Coronary artery (tissue), 2 donors: Measurements from ENCODE around the gene CTPS1.

Experiments
- DNase-seq: peaks from one replicate; pipeline ENCODE4 v3.0.0-alpha.2; 2017; ENCODE audit warnings: low spot score
- H3K27ac ChIP-seq, 2 donors: fragments of 200-600 bp; sonication (generic); one replicate each; pipeline ENCODE4 v1.5.1; 2016 to 2019
- H3K4me3 ChIP-seq: fragments of 200-600 bp; sonication (generic); 2 replicates; pipeline ENCODE4 v1.5.1; 2016; ENCODE audit warnings: mild to moderate bottlenecking, moderate library complexity
- CTCF ChIP-seq: fragments of 200-600 bp; sonication (generic); IDR thresholded peaks from one replicate; pipeline ENCODE4 v1.5.1; 2019; ENCODE audit warnings: antibody characterized with exemption

The CTPS1 gene

GRCh38 chr1:41015897-41016470 is 36.5 kb downstream of the CTPS1 start:
- Histone ChIP-seq H3K27ac (no peak overlapping the region), H3K4me3 (no peak overlapping the region)
- TF ChIP-seq CTCF = no peak
- no peak for DNase-seq

- TF ChIP-seq CTCF = no peak
- H3K4me3 ChIP-seq = no peak overlapping the region
- no peak overlapping the region for H3K27ac ChIP-seq
- no peak for DNase-seq
Observed at GRCh38 chr1:41017141-41018017, 37.9 kb downstream of the CTPS1 start.

- Histone ChIP-seq H3K4me3 (no peak overlapping the region), H3K27ac (no peak overlapping the region)
- DNase-seq = no peak
- no peak for TF ChIP-seq CTCF
Observed at GRCh38 chr1:41018018-41018410, 38.5 kb downstream of the CTPS1 start.

- H3K4me3 ChIP-seq = no peak overlapping the region
- DNase-seq = no peak
- H3K27ac ChIP-seq = no peak overlapping the region
- TF ChIP-seq CTCF = no peak
Observed at GRCh38 chr1:41019353-41019745, 39.9 kb downstream of the CTPS1 start.

GRCh38 chr1:41020109-41020576 is 40.6 kb downstream of the CTPS1 start:
- H3K4me3 ChIP-seq = no peak overlapping the region
- DNase-seq = no peak
- no peak overlapping the region for H3K27ac ChIP-seq
- no peak for TF ChIP-seq CTCF

GRCh38 chr1:41020654-41021053 is 41.2 kb downstream of the CTPS1 start:
- H3K27ac ChIP-seq = peak overlapping the region in 1 of 2 donors; percentile 40
- TF ChIP-seq CTCF = no peak
- H3K4me3 ChIP-seq = no peak overlapping the region
- no peak for DNase-seq
